ENCODE measurements around the gene DLX6. TPM values are rescaled to one million over a fixed set of nuclear protein-coding genes. Genes with fewer than 3 reads are reported as not detected.
"Not testable (repeated sequence)": the region's sequence is repeated elsewhere in the genome, so short reads cannot be mapped to it uniquely, and the experiment has no call there.

DLX6 gene
- polyA plus RNA-seq, 3 donors = not detected

DNA sequence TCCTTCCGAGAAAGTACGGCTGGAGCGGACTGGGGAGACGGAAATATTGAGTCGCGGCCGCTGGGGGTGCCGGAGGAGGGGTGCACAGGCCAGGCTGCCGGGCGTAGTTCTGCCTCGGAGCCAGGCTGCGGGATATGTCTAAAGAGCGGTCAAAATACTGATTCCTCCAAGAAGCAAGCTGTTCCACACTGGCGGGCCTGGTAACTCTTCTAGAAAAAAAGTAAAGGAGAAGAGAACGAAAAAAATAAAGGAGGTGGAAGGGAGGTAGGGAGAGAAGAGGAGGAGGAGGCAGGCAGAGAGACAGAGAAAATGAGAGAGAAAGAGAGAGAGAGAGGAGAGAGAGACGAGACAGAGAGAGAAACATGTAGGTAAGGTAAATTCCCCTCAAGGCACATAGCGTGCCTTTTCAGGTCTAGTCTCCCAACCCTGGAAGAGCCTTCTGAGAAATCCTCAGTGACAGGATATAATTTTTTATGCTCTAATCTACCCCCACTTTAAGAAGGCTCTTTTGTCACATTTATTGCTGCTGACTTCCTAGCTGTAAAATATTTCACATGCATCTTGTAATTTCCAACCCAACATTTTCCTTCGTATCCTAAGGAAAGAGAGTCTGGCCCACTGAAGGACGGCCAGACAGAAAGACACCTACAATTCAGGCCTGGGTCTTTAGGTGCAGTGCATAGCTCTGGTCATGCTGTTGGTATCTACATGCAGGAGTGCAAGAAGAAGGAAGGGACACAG lies 13.6 kb downstream of the DLX6 start:
- WGBS, 3 donors = 8 to 12% (median 11%) methylated on average over 19 of the region's 19 CpGs
- H3K27ac ChIP-seq (ENCODE audit: low read depth, low read length) = no peak overlapping the region

- WGBS, 3 donors = 10 to 27% (median 19%) methylated on average over 5 of the region's 5 CpGs
- H3K27ac ChIP-seq (ENCODE audit: low read depth, low read length) = no peak overlapping the region
Measured at GRCh38 chr7:97019710-97020225, 14.4 kb downstream of the DLX6 start.

DNA sequence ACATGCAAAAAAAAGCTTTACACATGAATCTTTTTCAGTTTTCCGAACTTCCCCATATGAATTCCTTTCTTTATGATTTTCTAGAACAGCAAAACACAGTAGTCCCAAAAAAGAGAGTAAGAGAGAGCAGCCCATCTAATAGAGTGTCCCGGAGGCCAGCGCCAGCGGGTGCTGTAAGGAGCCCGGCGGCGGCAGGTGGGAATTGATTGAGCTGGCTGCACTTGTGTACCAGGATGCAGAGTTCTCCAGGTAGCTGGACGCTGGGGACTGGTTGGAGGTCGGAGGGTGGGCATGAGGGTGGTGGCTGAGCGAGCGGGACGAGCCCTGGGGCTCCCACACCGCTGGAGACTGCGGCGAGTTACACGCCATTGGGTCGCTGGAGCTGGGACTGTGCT lies 15.2 kb downstream of the DLX6 start:
- 9 to 17% (median 15%) methylated on average over 17 of the region's 17 CpGs for WGBS, 3 donors
- H3K27ac ChIP-seq (ENCODE audit: low read depth, low read length) = no peak overlapping the region

GRCh38 chr7:97020996-97021746 lies 15.8 kb downstream of the DLX6 start:
- no peak overlapping the region for H3K27ac ChIP-seq (ENCODE audit: low read depth, low read length)
- WGBS, 3 donors = 2 to 13% (median 8%) methylated on average over 60 to 67 of the region's 67 CpGs

DNA sequence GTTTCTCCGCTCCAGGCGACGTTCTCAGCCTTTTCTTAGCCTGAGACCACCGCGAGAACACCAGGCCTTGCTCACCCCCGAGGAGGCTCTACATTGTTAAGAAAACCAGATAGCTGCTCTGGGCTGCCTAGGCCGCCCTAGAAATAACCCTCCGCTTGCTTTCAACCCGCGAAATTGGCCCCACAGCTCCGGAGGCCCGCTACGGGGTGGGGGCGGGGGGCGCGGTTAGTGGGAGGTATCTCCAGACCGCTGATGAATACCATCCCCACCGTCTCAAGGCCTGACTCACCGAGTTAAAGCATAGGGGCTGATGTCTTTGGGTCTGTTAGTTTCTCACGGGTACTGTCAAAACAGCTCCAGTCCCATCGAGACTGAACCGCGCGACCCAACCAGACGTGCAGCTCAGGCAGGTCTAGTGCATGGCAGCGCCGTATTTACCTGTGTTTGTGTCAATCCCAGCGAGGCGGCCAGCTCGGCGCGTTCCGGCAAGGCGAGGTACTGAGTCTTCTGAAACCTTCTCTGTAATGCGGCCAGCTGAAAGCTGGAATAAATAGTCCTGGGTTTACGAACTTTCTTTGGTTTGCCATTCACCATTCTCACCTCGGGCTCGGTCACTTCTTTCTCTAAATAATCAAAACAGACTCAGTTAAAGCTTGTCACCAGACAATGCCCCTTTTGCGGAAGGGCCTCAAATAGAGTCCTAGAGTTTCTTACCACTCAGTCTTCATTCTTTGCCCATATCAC lies 16.6 kb downstream of the DLX6 start:
- H3K27ac ChIP-seq (ENCODE audit: low read depth, low read length) = no peak overlapping the region
- WGBS, 3 donors = 7 to 23% (median 15%) methylated on average over 39 of the region's 39 CpGs

- no peak overlapping the region for H3K27ac ChIP-seq (ENCODE audit: low read depth, low read length)
- WGBS, 3 donors = 5 to 15% (median 7%) methylated on average over 35 of the region's 35 CpGs
Measured at GRCh38 chr7:97022491-97023306, 17.3 kb downstream of the DLX6 start.

DNA sequence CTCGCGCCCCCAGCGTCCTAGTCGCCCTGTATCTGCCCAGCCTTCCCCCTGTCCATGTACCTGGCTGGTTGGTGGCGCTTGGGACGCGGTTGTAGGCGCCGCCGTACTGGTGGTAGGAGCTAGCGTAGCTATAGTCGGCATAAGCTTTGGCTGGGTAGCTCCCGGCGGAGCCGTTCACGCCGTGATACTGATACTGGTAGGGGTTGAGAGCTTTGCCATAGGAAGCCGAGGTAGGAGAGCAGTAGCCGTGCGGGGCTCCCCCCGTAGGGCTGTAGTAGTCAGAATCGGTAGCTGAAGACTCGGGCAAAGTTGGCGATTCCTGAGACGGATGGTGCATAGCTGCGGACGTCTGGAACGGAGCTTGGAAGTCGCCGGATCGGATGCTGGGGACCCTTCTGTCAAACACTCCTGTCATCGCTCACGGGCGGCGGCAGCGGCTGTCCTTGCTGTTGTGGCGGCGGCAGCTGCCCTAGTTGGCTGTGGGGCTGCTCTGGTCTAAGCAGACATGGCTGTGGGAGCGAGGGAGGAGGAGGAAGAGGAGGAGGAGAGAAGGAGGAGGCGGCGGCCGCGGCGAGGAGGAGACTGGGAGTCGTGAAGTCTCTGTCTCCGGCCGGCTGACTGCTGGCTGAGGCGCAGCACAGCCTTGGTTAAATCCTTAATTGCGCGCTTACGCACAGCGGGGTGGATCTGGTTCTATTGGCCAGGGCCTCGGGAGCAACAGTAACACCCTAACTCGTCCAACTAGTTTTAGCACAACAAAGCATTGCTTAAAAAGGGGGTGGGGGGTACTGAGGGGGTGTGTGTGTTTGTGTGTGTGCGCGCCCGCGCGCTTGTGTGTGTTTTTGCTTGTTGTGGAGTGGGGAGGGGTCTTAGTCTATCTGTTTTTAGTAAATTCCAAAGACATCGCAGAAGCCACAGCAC lies 19.1 kb downstream of the DLX6 start, which contains the start of gene DLX5:
Gene DLX5 (minus strand): TSS at position 623 of the 921 bp plus-strand sequence. CDS start 208 bp downstream, at position 415.
- H3K27ac ChIP-seq (ENCODE audit: low read depth, low read length) = no peak within 1 kb of the TSS
- WGBS, 3 donors = 1 to 3% (median 2%) methylated on average over 58 to 60 of the region's 60 CpGs

DNA sequence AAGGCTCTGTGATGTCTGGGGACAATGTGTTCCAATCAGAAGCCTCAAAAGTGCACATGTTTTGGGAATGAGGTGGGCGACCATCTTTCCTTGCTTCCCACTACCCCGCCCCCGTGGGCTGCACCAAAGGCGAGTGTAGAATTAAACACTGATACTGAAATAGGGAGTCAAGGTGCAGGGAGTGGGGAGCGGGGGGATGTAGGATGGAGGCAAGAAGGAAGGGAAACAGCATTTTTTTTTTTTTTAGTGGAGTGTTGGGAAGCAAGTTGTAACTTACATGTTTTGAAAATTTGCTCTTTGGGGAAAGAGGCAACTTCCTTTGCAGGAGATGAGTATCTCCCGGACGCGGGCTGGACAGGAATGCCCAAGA lies 19.8 kb downstream of the DLX6 start:
- H3K27ac ChIP-seq (ENCODE audit: low read depth, low read length) = no peak overlapping the region
- 4 to 10% (median 8%) methylated on average over 8 of the region's 8 CpGs for WGBS, 3 donors

DNA sequence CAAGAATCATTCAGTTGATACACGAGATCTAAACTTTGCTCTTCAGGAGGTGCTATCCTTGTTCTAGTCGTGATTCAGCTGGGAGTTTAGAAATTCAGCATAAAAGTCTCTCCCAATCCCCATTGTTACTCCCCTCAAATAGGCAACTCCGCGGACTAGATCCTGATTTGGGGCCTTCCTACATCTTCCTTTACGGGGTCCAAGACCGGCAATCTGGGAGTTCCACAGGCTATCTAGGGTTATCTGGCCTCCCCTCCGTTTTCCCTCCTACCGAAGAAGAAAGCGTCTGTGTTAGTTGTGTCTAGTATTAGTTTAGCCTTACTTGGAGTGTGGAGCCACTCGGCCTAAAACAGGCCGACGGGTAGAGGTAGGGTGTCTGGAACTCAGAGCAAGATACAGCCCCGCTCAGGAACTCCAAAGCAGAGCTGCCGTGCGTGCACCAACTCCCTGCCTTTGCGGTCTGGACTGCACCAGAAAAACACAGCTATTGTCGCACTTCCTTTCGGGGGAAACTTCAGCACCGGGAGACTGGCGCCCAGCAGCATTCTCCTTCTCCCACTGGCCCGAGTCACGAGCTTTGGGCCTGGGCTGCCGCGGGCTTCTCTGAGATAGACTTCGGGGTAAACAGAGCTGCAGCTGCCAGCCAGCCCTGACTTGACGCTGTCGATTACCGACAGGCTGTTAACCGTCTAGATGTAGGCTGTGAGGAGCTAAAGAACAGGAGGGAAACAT lies 20.8 kb downstream of the DLX6 start:
- no peak overlapping the region for H3K27ac ChIP-seq (ENCODE audit: low read depth, low read length)
- WGBS, 3 donors = 4 to 14% (median 12%) methylated on average over 29 of the region's 29 CpGs

- H3K27ac ChIP-seq (ENCODE audit: low read depth, low read length) = no peak overlapping the region
- 15 to 19% (median 15%) methylated on average over 17 of the region's 17 CpGs for WGBS, 3 donors
Measured at GRCh38 chr7:97026715-97027426, 21.5 kb downstream of the DLX6 start.

- H3K27ac ChIP-seq (ENCODE audit: low read depth, low read length) = no peak overlapping the region
- 4 to 5% (median 4%) methylated on average over 23 of the region's 23 CpGs for WGBS, 3 donors
Measured at GRCh38 chr7:97027427-97028234, 22.3 kb downstream of the DLX6 start.

- H3K27ac ChIP-seq (ENCODE audit: low read depth, low read length) = not testable (repeated sequence)
- 91 to 95% (median 92%) methylated on average over 27 to 30 of the region's 30 CpGs for WGBS, 3 donors
Measured at GRCh38 chr7:97034213-97034852, 29.0 kb downstream of the DLX6 start.

GRCh38 chr7:97039374-97040065 lies 34.2 kb downstream of the DLX6 start:
- WGBS, 3 donors = 72 to 79% (median 78%) methylated on average over 5 of the region's 5 CpGs
- no peak overlapping the region for H3K27ac ChIP-seq (ENCODE audit: low read depth, low read length)

DNA sequence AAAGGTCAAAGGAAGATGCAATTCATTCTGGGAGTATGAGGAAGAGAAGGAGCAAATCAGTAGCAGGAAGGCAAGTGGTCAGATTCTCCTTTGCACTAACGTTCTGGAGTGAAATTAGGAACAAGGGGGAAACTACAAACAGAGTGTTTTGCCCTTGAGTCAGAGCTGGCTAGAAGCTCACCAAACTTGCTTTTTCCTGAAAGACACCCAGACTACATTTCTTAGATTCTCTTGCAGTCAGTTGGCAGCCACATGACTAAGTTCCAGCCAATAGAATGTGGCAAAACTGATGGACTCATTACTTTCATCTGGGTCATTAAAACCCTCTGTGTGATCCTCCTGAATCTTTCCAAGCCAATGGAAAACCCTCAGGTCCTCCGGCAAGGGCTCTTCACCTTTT lies 37.9 kb downstream of the DLX6 start:
- H3K27ac ChIP-seq (ENCODE audit: low read depth, low read length) = no peak overlapping the region
- WGBS, 3 donors = 50 to 54% (median 50%) methylated on average over 2 of the region's 2 CpGs
